Measurements from ENCODE around the gene FAM53A.

DNA sequence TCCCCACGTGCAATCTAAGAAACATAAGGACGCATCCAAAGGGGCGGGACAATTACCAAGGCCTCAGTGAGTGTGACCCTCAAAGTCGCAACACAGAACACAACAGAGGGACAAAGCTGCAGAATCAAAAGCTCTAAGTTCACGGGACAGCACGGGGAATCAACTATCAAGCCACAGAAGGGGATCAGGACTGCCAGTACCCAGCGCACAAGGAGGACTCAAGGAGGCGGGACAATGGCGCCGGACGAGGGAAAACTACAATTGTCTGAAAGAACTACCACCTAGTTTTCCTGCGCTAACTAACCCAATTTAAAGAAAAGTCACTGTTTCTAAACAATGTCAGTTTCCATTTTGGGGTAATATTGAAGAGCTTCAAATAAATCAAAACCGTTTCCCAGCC, 1.3 kb downstream of the FAM53A start:
- TF ChIP-seq CTCF (IDR thresholded peaks at IDR 0.05) (no peak), ZFX (IDR thresholded peaks at IDR 0.05; ENCODE audit: borderline replicate concordance) (no peak)
